Common myeloid progenitor, CD34-positive (primary cell): ENCODE data around the gene COPRS.

Source experiments
- CTCF ChIA-PET: fragments of 350-600 bp; sonication (Branson Sonifier 250); formaldehyde crosslinking; loops from one replicate; lab custom pipeline; 2021; ENCODE audit warnings: antibody characterized with exemption; lab: Charles Lee
- POLR2A ChIA-PET: fragments of 350-600 bp; sonication (Branson Sonifier 250); formaldehyde crosslinking; loops from one replicate; lab custom pipeline; 2021; ENCODE audit warnings: antibody characterized with exemption; lab: Charles Lee
- DNase-seq, 3 donors: peaks; one replicate each; pipeline versions ENCODE4 v3.0.0 to v3.0.0-alpha.2; 2013
- H3K27ac ChIP-seq, 2 experiments: 1 replicate in 1 of 2; 2 replicates in 1 of 2; pipeline ENCODE4 v1.7.0; 2013; ENCODE audit warnings: inconsistent platforms in 2 of 2, low read length in 2 of 2, mild to moderate bottlenecking in 2 of 2, low read depth in 1 of 2, moderate library complexity in 1 of 2; ENCODE audit not compliant: severe bottlenecking in 2 of 2, insufficient read depth in 1 of 2, poor library complexity in 1 of 2
- H3K27me3 ChIP-seq, 5 experiments: replicated peaks in 2 of 5; 1 replicate in 3 of 5; 2 replicates in 2 of 5; pipeline versions ENCODE4 v1.6.1 to v1.7.0; 2013; ENCODE audit warnings: low read length in 4 of 5, mild to moderate bottlenecking in 2 of 5, moderate library complexity in 2 of 5, inconsistent platforms in 1 of 5; ENCODE audit not compliant: insufficient read depth in 5 of 5, control insufficient read depth in 4 of 5
- H3K36me3 ChIP-seq, 4 experiments: 1 replicate in 2 of 4; 2 replicates in 2 of 4; pipeline versions ENCODE4 v1.6.1 to v1.7.0; 2013; ENCODE audit warnings: low read length in 3 of 4, control low read depth in 1 of 4, mild to moderate bottlenecking in 1 of 4; ENCODE audit not compliant: control insufficient read depth in 4 of 4, insufficient read depth in 4 of 4
- H3K4me1 ChIP-seq, 4 experiments: 1 replicate in 3 of 4; 2 replicates in 1 of 4; pipeline versions ENCODE4 v1.6.1 to v1.7.1; 2013; ENCODE audit warnings: low read length in 3 of 4, mild to moderate bottlenecking in 3 of 4, control low read depth in 1 of 4, inconsistent platforms in 1 of 4, moderate library complexity in 1 of 4; ENCODE audit not compliant: control insufficient read depth in 4 of 4, insufficient read depth in 4 of 4; ENCODE audit errors: control extremely low read depth in 1 of 4
- H3K4me3 ChIP-seq, 7 experiments: 1 replicate in 4 of 7; 2 replicates in 3 of 7; pipeline versions ENCODE4 v1.5.1 to v1.7.0; 2013; ENCODE audit warnings: mild to moderate bottlenecking in 7 of 7, low read length in 6 of 7, moderate library complexity in 6 of 7, inconsistent platforms in 2 of 7, low read depth in 2 of 7, control low read depth in 1 of 7; ENCODE audit not compliant: insufficient read depth in 4 of 7, control insufficient read depth in 1 of 7; ENCODE audit errors: extremely low read depth in 1 of 7
- H3K9me3 ChIP-seq, 5 experiments: 1 replicate in 4 of 5; 2 replicates in 1 of 5; pipeline versions ENCODE4 v1.6.1 to v1.7.1; 2013; ENCODE audit warnings: low read length in 4 of 5, mild to moderate bottlenecking in 2 of 5, inconsistent platforms in 1 of 5, low read depth in 1 of 5, moderate library complexity in 1 of 5; ENCODE audit not compliant: control insufficient read depth in 4 of 5, insufficient read depth in 2 of 5; ENCODE audit errors: control extremely low read depth in 1 of 5
- WGBS: methylation state at CpG from one replicate; pipeline ENCODE4 v1.1.5; 2013; ENCODE audit not compliant: insufficient coverage; 5-methylcytosine and 5-hydroxymethylcytosine counted together

Gene COPRS

DNA sequence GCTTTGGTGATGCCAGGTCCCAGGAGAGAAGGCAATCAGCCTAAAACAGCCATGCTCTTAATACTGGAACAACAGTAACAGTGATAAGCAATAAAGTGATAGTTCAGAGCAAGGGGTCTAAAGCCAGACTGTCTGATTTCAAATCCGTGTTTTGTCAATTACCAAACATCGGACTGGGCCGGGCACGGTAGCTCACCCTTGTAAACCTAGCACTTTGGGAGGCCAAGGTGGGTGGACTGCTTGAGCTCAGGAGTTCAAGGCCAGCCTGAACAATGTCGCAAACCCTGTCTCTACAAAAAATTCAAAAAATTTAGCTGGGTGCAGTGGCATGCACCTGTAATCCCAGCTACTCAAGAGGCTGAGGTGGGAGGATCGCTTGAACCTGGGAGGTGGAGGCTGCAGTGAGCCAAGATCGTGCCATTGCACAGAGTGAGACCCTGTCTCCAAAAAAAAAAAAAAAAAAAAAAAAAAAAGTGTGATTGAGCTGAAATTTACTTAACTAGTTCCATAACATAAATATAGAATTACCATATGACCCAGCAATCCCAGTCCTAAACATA, 5.1 kb downstream of the COPRS start:
- DNase-seq = no peak

DNA sequence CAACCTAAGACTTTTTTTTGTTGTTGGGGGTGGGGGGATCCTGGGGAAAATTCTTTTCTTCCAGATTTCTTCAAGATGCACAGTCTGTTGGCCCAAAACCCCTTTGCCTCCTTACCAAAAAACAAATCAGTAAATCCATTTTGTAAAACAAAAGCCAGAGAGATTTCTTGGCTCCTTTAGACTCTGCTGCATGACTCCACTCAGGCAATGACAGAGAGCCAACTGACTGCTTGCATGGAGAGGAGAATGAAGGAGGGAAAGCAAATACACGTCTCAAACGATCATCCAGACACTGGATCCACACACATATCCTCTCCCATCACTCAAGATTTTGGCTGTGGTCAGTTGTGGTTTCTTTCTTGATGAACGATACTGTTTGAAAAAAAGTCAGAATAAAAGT, 13.8 kb downstream of the COPRS start:
- Histone ChIP-seq H3K27ac (no peak overlapping the region), H3K9me3 (no peaks in the 10 kb centered on the region), H3K27me3 (no peaks in the 10 kb centered on the region), H3K4me3 (no peak overlapping the region), H3K4me1 (peaks cover 0 to 11% (median 4%) of the 10 kb centered on the region in 4 experiments), H3K36me3 (no peaks in the 10 kb centered on the region)
- DNase-seq = no peak
- no CpG with 5 or more reads among the region's 3 CpGs for WGBS
- ChIA-PET POLR2A (no interaction called here), CTCF (interaction anchor here (1.0 to 5.8 kb wide), 5 partner anchors 13 to 408 kb away, joined by 3 to 53 read pairs (median 4); no protein-coding TSS in a partner anchor)

More for the DNA sequence above, 5.1 kb downstream of the COPRS start:
- peaks cover 8 to 22% (median 16%) of the 10 kb centered on the region in 4 experiments for H3K36me3 ChIP-seq
- no peaks in the 10 kb centered on the region for H3K27me3 ChIP-seq
- peaks cover 0 to 14% (median 10%) of the 10 kb centered on the region in 4 experiments for H3K4me1 ChIP-seq
- WGBS = 77% methylated on average over 5 of the region's 7 CpGs
- H3K9me3 ChIP-seq = no peaks in the 10 kb centered on the region
- CTCF ChIA-PET = interaction anchor here (4.1 kb wide), 1 partner anchor 12 kb away, joined by 18 read pairs; no protein-coding TSS in a partner anchor
- H3K27ac ChIP-seq = no peak overlapping the region
- POLR2A ChIA-PET = no interaction called here
- H3K4me3 ChIP-seq = no peak overlapping the region

GRCh38 chr17:31843070-31843745, 15.8 kb downstream of the COPRS start:
- H3K9me3 ChIP-seq = no peaks in the 10 kb centered on the region
- 93% methylated on average over 8 of the region's 8 CpGs for WGBS
- ChIA-PET POLR2A (interaction anchor here (0.7 kb wide), 1 partner anchor 287 kb away, joined by 3 read pairs; no protein-coding TSS in a partner anchor), CTCF (interaction anchor here (0.6 to 5.8 kb wide), 24 partner anchors 9 to 458 kb away, joined by 3 to 53 read pairs (median 5); no protein-coding TSS in a partner anchor)
- no peak overlapping the region for H3K4me3 ChIP-seq
- no peak overlapping the region for H3K27ac ChIP-seq
- no peaks in the 10 kb centered on the region for H3K27me3 ChIP-seq
- DNase-seq = no peak
- H3K4me1 ChIP-seq = peaks cover 0 to 11% (median 4%) of the 10 kb centered on the region in 4 experiments
- H3K36me3 ChIP-seq = no peaks in the 10 kb centered on the region

- Histone ChIP-seq H3K4me3 (peak overlapping the region in 2 of 7 experiments; percentile 20 to 50), H3K36me3 (no peaks in the 10 kb centered on the region), H3K27me3 (no peaks in the 10 kb centered on the region), H3K4me1 (peaks cover 0 to 11% (median 4%) of the 10 kb centered on the region in 4 experiments), H3K9me3 (no peaks in the 10 kb centered on the region), H3K27ac (no peak overlapping the region)
- POLR2A ChIA-PET = interaction anchor here (0.7 kb wide), 1 partner anchor 286 kb away, joined by 3 read pairs; no protein-coding TSS in a partner anchor
- 33% methylated on average over 19 of the region's 22 CpGs for WGBS
- CTCF ChIA-PET = interaction anchor here (0.6 to 5.8 kb wide), 33 partner anchors 8 to 458 kb away, joined by 3 to 53 read pairs (median 4); no protein-coding TSS in a partner anchor
- peak; percentile 68 to 87 (median 78) for DNase-seq
Measured at GRCh38 chr17:31842195-31843069, 16.6 kb downstream of the COPRS start.

GRCh38 chr17:31841850-31842194, 17.2 kb downstream of the COPRS start:
- H3K27ac ChIP-seq = no peak overlapping the region
- no peak overlapping the region for H3K4me3 ChIP-seq
- no peaks in the 10 kb centered on the region for H3K27me3 ChIP-seq
- no peaks in the 10 kb centered on the region for H3K9me3 ChIP-seq
- H3K4me1 ChIP-seq = peaks cover 0 to 11% (median 4%) of the 10 kb centered on the region in 4 experiments
- CTCF ChIA-PET = interaction anchor here (0.9 to 5.8 kb wide), 30 partner anchors 8 to 456 kb away, joined by 3 to 53 read pairs (median 4); no protein-coding TSS in a partner anchor
- WGBS = 67% methylated on average over 2 of the region's 5 CpGs
- H3K36me3 ChIP-seq = no peaks in the 10 kb centered on the region
- POLR2A ChIA-PET = interaction anchor here (0.5 kb wide), 1 partner anchor 13 kb away, joined by 4 read pairs; no protein-coding TSS in a partner anchor
- DNase-seq = no peak

- ChIA-PET POLR2A (no interaction called here), CTCF (interaction anchor here (1.3 to 1.8 kb wide), 2 partner anchors 8 to 297 kb away, joined by 3 read pairs; no protein-coding TSS in a partner anchor)
- Histone ChIP-seq H3K9me3 (no peaks in the 10 kb centered on the region), H3K27me3 (no peaks in the 10 kb centered on the region), H3K36me3 (no peaks in the 10 kb centered on the region), H3K4me3 (no peak overlapping the region), H3K4me1 (peaks cover 0 to 19% (median 15%) of the 10 kb centered on the region in 4 experiments), H3K27ac (no peak overlapping the region)
- no peak for DNase-seq
- WGBS = no CpG with 5 or more reads among the region's 5 CpGs
Measured at GRCh38 chr17:31838636-31839225, 20.3 kb downstream of the COPRS start.
